RWPE2 (cell line): ENCODE measurements around the gene SLC4A1.

ENCODE experiments used
- ATAC-seq: fragments of 200-7000 bp; cut with Tn5 transposase; 3 replicates; pipeline ENCODE4 v1.9.1; 2021; ENCODE audit warnings: low read depth
- DNase-seq: peaks from one replicate; pipeline ENCODE4 v3.0.0-alpha.2; 2020; ENCODE audit warnings: low spot score
- H3K27ac ChIP-seq: fragments of 450-650 bp; 2 replicates; pipeline ENCODE4 v1.5.1; 2017; ENCODE audit warnings: mild to moderate bottlenecking; ENCODE audit not compliant: poor library complexity, severe bottlenecking
- H3K27me3 ChIP-seq: fragments of 250-450 bp; sonication (Bioruptor Pico); 2 replicates; pipeline ENCODE4 v1.5.1; 2021; ENCODE audit warnings: mild to moderate bottlenecking, moderate library complexity; ENCODE audit not compliant: insufficient read depth, poor library complexity, severe bottlenecking
- H3K36me3 ChIP-seq: fragments of 250-450 bp; sonication (Bioruptor Pico); 2 replicates; pipeline ENCODE4 v1.5.1; 2020; ENCODE audit warnings: low read depth, mild to moderate bottlenecking, moderate library complexity
- H3K4me1 ChIP-seq: fragments of 250-450 bp; sonication (Bioruptor Pico); 2 replicates; pipeline ENCODE4 v1.5.1; 2021; ENCODE audit warnings: mild to moderate bottlenecking, moderate library complexity; ENCODE audit not compliant: insufficient read depth, poor library complexity, severe bottlenecking
- H3K4me3 ChIP-seq: fragments of 250-450 bp; sonication (Bioruptor Pico); 2 replicates; pipeline ENCODE4 v1.5.1; 2021; ENCODE audit warnings: mild to moderate bottlenecking, moderate library complexity; ENCODE audit not compliant: severe bottlenecking
- H3K9me3 ChIP-seq: fragments of 250-450 bp; sonication (Bioruptor Pico); 2 replicates; pipeline ENCODE4 v1.5.1; 2021; ENCODE audit warnings: mild to moderate bottlenecking, moderate library complexity; ENCODE audit not compliant: severe bottlenecking
- CTCF ChIP-seq: fragments of 450-650 bp; IDR thresholded peaks from one replicate; pipeline ENCODE4 v1.5.1; 2017; ENCODE audit warnings: mild to moderate bottlenecking, moderate library complexity; ENCODE audit not compliant: poor library complexity, severe bottlenecking

Gene SLC4A1

GRCh38 chr17:44266402-44267164 lies 1.4 kb downstream of the SLC4A1 start:
- no peak overlapping the region for H3K27ac ChIP-seq
- no peak for DNase-seq

GRCh38 chr17:44263345-44263902 lies 4.5 kb downstream of the SLC4A1 start:
- no peaks in the 10 kb centered on the region for H3K9me3 ChIP-seq
- no peak for TF ChIP-seq CTCF
- ATAC-seq (no peak), DNase-seq (no peak)
- no peaks in the 10 kb centered on the region for H3K36me3 ChIP-seq
- no peaks in the 10 kb centered on the region for H3K4me1 ChIP-seq
- H3K27ac ChIP-seq: no peak overlapping the region
- H3K27me3 ChIP-seq: no peaks in the 10 kb centered on the region
- H3K4me3 ChIP-seq: no peak overlapping the region

More at GRCh38 chr17:44266402-44267164, 1.4 kb downstream of the SLC4A1 start:
- no peaks in the 10 kb centered on the region for H3K36me3 ChIP-seq
- H3K4me3 ChIP-seq: no peak overlapping the region
- ATAC-seq: no peak
- no peaks in the 10 kb centered on the region for H3K27me3 ChIP-seq
- TF ChIP-seq CTCF: no peak
- no peaks in the 10 kb centered on the region for H3K4me1 ChIP-seq
- H3K9me3 ChIP-seq: no peaks in the 10 kb centered on the region

- DNase-seq (no peak), ATAC-seq (no peak)
- Histone ChIP-seq H3K36me3 (no peaks in the 10 kb centered on the region), H3K9me3 (no peaks in the 10 kb centered on the region), H3K27me3 (no peaks in the 10 kb centered on the region), H3K4me1 (no peaks in the 10 kb centered on the region), H3K27ac (no peak overlapping the region), H3K4me3 (no peak overlapping the region)
- no peak for TF ChIP-seq CTCF
These were observed 5.2 kb downstream of the SLC4A1 start for GRCh38 chr17:44262654-44263225.

GRCh38 chr17:44260296-44260695 lies 7.6 kb downstream of the SLC4A1 start:
- no peaks in the 10 kb centered on the region for H3K36me3 ChIP-seq
- H3K27ac ChIP-seq: no peak overlapping the region
- no peak for DNase-seq
- no peak for ATAC-seq
- no peak for TF ChIP-seq CTCF
- no peaks in the 10 kb centered on the region for H3K4me1 ChIP-seq
- no peak overlapping the region for H3K4me3 ChIP-seq
- no peaks in the 10 kb centered on the region for H3K27me3 ChIP-seq
- no peaks in the 10 kb centered on the region for H3K9me3 ChIP-seq

DNA sequence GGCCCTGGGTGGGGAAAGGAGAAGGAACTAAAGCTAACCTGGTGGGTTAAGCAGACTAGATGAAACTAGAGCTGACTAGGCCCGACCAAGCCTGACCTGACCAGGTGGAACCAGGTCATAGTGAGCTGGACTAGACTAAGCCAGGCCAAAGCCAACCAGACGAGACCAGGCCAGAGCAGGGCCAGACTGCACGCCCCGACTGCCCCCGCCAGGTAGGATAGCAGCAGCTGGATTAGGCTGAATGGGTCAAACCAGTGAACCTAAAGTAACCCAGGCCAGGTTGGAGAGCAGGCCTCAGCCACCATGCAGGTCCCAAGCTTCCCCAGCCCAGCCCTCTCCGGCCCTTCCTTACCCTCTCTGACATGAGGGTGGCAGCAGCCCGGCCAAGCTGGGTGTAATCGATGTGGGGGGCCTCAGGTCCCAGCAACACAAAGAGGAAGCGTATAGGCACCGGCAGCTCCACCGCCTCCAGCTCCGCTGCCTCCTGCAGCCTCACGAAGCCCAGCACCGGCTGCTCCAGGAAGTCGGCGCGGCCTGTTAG lies 9.1 kb downstream of the SLC4A1 start:
- no peaks in the 10 kb centered on the region for H3K4me1 ChIP-seq
- no peaks in the 10 kb centered on the region for H3K36me3 ChIP-seq
- ATAC-seq (no peak), DNase-seq (no peak)
- H3K4me3 ChIP-seq: no peak overlapping the region
- H3K27ac ChIP-seq: no peak overlapping the region
- no peaks in the 10 kb centered on the region for H3K27me3 ChIP-seq
- no peak for TF ChIP-seq CTCF
- no peaks in the 10 kb centered on the region for H3K9me3 ChIP-seq
